Measurements from ENCODE around the gene NSUN4.
"Not testable (repeated sequence)": the region's sequence is repeated elsewhere in the genome, so short reads cannot be mapped to it uniquely, and the experiment has no call there.

Gene NSUN4

DNA sequence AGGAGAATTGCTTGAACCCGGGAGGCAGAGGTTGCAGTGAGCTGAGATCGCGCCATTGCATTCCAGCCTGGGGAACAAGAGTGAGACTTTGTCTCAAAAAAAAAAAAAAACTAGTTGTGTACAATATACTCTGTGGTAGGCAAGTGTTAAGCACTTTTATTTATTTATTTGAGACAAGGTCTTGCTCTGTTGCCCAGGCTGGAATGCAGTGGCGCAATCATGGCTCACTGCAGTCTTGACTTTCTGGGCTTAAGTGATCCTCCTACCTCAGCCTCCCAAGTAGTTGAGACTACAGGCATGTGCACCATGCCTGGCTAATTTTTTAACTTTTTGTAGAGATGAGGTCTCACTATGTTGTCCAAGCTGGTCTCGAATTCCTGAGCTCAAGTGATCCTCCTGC is 15.3 kb downstream of the NSUN4 start:
- H3K4me3 Mint-ChIP-seq; DNase-seq (ENCODE audit: low spot score in 2 of 2); H3K27ac Mint-ChIP-seq (ENCODE audit: low read depth); ATAC-seq (replicated peaks; ENCODE audit: extremely low read depth, poor library complexity, severe bottlenecking); H3K27me3 Mint-ChIP-seq; H3K4me1 Mint-ChIP-seq; H3K9me3 Mint-ChIP-seq: not testable (repeated sequence)
- H3K36me3 Mint-ChIP-seq (ENCODE audit: insufficient read depth), result peaks cover 55% of the 10 kb centered on the region

DNA sequence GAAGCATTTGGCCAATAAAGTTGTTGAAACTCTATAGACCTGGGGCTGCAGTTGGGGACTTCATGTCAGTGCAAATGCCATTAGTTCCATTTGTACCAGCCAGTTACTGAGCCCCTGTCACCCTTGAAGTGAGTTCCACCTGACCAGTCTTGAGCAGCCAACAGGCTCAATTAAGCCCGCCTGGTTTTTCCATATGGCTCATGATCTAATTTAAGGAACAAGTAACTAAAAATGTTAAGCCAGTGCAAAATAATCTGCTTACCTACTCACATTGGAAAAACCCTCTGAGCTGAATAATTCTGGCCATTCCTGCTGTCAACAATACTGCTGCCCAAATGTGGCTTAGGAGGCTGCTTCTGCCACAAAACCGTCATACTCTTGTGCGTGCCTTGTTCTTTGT is 21.6 kb downstream of the NSUN4 start:
- Mint-ChIP-seq H3K27ac (ENCODE audit: low read depth) (no peak overlapping the region), H3K36me3 (ENCODE audit: insufficient read depth) (peaks cover 41% of the 10 kb centered on the region), H3K4me3 (no peak overlapping the region), H3K9me3 (no peaks in the 10 kb centered on the region), H3K27me3 (no peaks in the 10 kb centered on the region), H3K4me1 (no peaks in the 10 kb centered on the region)
- DNase-seq (ENCODE audit: low spot score in 2 of 2) (no peak), ATAC-seq (replicated peaks; ENCODE audit: extremely low read depth, poor library complexity, severe bottlenecking) (no peak)

DNA sequence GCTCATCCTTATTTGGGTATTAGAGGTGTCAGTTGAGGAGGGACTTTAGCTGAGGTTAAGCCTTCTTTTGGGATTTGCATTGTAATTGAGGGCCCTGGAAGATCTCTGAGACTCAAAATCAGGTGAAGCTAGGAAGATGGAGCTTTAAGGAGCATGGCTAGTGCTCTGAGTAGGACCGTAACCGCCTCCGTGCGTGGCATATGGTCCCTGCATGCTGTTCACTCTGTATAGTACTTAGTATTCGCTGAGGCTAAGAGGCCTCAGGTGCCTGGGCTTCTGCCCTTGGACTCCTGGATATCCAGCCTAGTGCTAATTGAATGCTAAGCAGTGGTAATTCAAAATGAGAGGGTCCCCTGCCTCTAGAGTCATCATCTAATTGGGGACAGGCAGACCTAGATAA is 22.5 kb downstream of the NSUN4 start:
- Mint-ChIP-seq H3K27me3 (no peaks in the 10 kb centered on the region), H3K9me3 (no peaks in the 10 kb centered on the region), H3K27ac (ENCODE audit: low read depth) (no peak overlapping the region), H3K4me1 (no peaks in the 10 kb centered on the region), H3K4me3 (no peak overlapping the region), H3K36me3 (ENCODE audit: insufficient read depth) (peaks cover 36% of the 10 kb centered on the region)
- DNase-seq (ENCODE audit: low spot score in 2 of 2), result no peak
- ATAC-seq (replicated peaks; ENCODE audit: extremely low read depth, poor library complexity, severe bottlenecking), result no peak

DNA sequence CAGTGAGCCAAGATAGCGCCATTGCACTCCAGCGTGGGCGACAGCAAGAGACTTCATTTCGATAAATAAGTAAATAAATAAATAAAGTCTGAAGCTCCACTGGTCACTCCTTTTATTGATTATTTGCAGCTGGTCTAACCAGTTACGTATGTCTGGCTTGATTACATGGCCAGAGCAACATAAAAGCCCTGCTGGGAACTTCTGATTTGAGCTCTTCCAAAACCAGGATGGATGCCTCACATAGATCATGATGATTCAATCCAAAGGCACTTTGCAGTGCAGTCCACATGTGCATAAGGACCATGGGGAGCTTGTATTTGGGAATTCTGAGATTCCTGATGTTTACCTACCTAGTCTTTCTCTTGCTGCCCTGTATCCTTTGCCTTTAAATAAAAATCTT is 24.0 kb downstream of the NSUN4 start:
- ATAC-seq (replicated peaks; ENCODE audit: extremely low read depth, poor library complexity, severe bottlenecking) (no peak), DNase-seq (ENCODE audit: low spot score in 2 of 2) (no peak)
- no peaks in the 10 kb centered on the region for H3K9me3 Mint-ChIP-seq
- H3K36me3 Mint-ChIP-seq (ENCODE audit: insufficient read depth), result peaks cover 37% of the 10 kb centered on the region
- no peak overlapping the region for H3K27ac Mint-ChIP-seq (ENCODE audit: low read depth)
- no peaks in the 10 kb centered on the region for H3K27me3 Mint-ChIP-seq
- no peaks in the 10 kb centered on the region for H3K4me1 Mint-ChIP-seq
- H3K4me3 Mint-ChIP-seq, result no peak overlapping the region

DNA sequence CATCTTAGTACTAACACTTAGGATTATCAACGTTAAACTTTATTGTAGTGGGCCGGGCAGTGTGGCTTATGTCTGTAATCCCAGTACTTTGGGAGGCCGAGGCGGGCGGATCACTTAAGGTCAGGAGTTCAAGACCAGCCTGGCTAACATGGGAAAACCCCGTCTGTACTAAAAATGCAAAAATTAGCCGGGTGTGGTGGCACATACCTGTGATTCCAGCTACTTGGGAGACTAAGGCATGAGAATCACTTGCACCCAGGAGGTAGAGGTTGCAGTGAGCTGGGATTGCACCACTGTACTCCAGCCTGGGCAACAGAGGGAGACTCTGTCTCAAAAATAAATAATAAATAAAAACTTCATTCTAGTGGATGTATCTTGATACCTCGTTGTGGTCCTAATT is 25.2 kb downstream of the NSUN4 start:
- not testable (repeated sequence) for H3K9me3 Mint-ChIP-seq; H3K4me3 Mint-ChIP-seq; ATAC-seq (replicated peaks; ENCODE audit: extremely low read depth, poor library complexity, severe bottlenecking); DNase-seq (ENCODE audit: low spot score in 2 of 2); H3K27ac Mint-ChIP-seq (ENCODE audit: low read depth); H3K4me1 Mint-ChIP-seq; H3K27me3 Mint-ChIP-seq
- H3K36me3 Mint-ChIP-seq (ENCODE audit: insufficient read depth), result peaks cover 27% of the 10 kb centered on the region

DNA sequence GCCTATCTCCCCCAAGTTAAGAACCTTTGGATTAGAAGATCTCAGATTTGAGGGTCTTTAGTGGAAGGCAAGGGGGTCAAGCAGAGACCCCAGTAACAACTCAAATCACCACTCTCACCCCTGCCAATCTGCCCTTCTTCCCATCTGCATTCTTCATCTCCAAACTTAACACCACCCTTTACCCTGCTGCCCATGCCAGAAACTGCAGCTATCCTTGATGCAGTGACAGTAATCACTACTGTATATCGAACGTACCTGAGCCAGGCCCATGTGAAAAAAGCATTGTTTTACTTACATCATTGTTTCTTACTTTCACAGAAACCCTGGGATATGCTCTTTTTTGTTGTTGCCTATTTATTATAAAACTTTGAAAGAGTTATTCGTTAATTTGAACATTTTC is 26.5 kb downstream of the NSUN4 start:
- ATAC-seq (replicated peaks; ENCODE audit: extremely low read depth, poor library complexity, severe bottlenecking) (no peak), DNase-seq (ENCODE audit: low spot score in 2 of 2) (no peak)
- no peak overlapping the region for H3K4me3 Mint-ChIP-seq
- H3K9me3 Mint-ChIP-seq, result no peaks in the 10 kb centered on the region
- no peaks in the 10 kb centered on the region for H3K4me1 Mint-ChIP-seq
- H3K27ac Mint-ChIP-seq (ENCODE audit: low read depth), result no peak overlapping the region
- no peaks in the 10 kb centered on the region for H3K27me3 Mint-ChIP-seq
- peaks cover 22% of the 10 kb centered on the region for H3K36me3 Mint-ChIP-seq (ENCODE audit: insufficient read depth)

DNA sequence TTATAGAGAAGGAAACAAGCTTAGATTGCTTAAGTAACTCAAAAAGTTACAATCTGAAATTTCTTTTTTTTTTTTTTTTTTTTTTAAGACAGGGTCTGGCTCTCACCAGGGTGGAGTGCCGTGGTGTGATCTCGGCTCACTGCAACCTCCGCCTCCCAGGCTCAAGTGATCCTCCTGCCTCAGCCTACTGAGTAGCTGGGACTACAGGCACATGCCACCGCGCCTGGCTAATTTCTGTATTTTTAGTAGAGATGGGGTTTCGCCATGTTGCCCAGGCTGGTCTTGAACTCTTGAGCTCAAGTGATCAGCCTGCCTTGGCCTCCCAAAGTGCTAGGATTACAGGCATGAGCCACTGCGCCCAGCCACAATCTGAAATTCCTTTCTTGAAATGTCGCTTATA is 27.1 kb downstream of the NSUN4 start:
- not testable (repeated sequence) for H3K4me3 Mint-ChIP-seq; ATAC-seq (replicated peaks; ENCODE audit: extremely low read depth, poor library complexity, severe bottlenecking); H3K4me1 Mint-ChIP-seq; H3K27me3 Mint-ChIP-seq; H3K9me3 Mint-ChIP-seq; H3K27ac Mint-ChIP-seq (ENCODE audit: low read depth); DNase-seq (ENCODE audit: low spot score in 2 of 2)
- peaks cover 20% of the 10 kb centered on the region for H3K36me3 Mint-ChIP-seq (ENCODE audit: insufficient read depth)

DNA sequence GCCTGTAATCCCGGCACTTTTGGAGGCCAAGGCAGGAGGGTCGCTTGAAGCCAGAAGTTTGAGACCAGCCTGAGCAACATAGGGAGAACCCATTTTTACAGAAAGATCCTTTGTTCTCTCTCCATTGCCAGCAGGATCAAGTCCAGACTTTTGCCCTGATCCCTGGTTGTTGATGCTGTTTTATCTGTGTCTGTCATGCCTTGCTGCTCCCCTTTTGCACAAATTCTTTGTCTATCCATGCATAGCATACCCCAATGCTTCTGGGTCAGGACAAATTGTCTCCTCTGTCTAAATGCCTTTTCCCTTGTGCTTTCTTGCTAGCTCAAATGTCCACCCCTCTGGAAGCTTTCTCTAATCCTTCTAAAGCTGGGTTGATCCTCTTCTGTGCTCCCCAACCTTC is 28.2 kb downstream of the NSUN4 start:
- Mint-ChIP-seq H3K36me3 (ENCODE audit: insufficient read depth) (peaks cover 16% of the 10 kb centered on the region), H3K4me1 (no peaks in the 10 kb centered on the region), H3K4me3 (no peak overlapping the region), H3K27me3 (no peaks in the 10 kb centered on the region), H3K27ac (ENCODE audit: low read depth) (no peak overlapping the region), H3K9me3 (no peaks in the 10 kb centered on the region)
- ATAC-seq (replicated peaks; ENCODE audit: extremely low read depth, poor library complexity, severe bottlenecking) (no peak), DNase-seq (ENCODE audit: low spot score in 2 of 2) (no peak)

DNA sequence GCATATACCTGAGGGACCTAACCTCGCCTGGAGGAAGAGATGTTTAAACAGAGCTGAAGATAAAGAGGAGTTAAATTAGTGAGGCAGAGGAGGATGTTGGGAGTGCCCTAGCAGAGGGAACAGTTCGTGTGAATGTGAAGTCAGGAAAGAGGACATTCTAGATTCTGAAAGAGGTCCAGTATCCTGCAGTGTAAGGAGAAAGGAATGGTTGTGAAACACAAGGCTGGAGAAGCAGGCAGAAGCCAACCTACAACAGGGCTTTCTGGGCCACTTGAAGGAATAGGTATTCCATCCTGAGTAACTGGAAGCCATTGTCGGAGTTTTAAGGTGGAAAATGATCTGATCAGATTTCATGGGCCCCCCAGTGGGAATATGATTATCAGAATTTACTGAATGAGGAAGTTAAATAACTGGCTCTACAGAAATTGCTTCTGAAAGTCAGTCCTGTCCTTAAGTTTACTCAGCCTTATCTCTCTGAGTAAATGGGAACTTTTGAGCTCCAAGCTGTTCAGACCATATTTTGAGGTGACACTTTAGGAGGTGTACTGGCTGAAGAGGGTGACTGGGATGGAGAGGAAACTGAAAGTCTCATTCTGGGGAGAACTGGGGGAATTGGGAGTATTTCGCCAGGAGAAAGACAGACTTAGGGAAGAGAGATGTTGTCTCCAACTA is 29.1 kb downstream of the NSUN4 start:
- peaks cover 12% of the 10 kb centered on the region for H3K36me3 Mint-ChIP-seq (ENCODE audit: insufficient read depth)

DNA sequence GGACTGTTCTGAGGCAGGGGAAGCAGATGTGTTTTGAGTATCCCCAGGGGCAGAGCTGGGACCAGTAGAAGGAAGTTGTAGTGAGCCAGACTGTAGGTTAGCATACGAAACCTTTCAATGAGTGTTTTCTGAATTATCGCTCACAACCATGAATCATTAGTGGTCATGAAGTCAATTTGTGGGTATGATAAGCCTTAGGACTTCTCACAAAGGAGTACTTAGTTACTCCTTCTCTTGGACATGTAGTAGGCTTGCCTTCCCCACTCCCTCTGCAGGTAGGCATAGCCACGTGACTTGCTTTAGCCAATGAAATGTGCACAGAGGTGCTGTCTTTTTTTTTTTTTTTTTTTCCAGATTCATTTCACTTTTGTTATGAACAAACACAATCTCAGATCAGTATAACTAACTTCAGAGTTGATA is 29.6 kb downstream of the NSUN4 start:
- H3K4me3 Mint-ChIP-seq, result no peak overlapping the region
- H3K4me1 Mint-ChIP-seq, result no peaks in the 10 kb centered on the region
- ATAC-seq (replicated peaks; ENCODE audit: extremely low read depth, poor library complexity, severe bottlenecking), result no peak
- H3K27me3 Mint-ChIP-seq, result no peaks in the 10 kb centered on the region
- no peak overlapping the region for H3K27ac Mint-ChIP-seq (ENCODE audit: low read depth)
- no peaks in the 10 kb centered on the region for H3K9me3 Mint-ChIP-seq
- peaks cover 8% of the 10 kb centered on the region for H3K36me3 Mint-ChIP-seq (ENCODE audit: insufficient read depth)
- DNase-seq (ENCODE audit: low spot score in 2 of 2), result no peak

More for the DNA sequence above, 29.1 kb downstream of the NSUN4 start:
- DNase-seq (ENCODE audit: low spot score in 2 of 2), result no peak
- no peak overlapping the region for H3K27ac Mint-ChIP-seq (ENCODE audit: low read depth)
- no peaks in the 10 kb centered on the region for H3K9me3 Mint-ChIP-seq
- no peaks in the 10 kb centered on the region for H3K4me1 Mint-ChIP-seq
- H3K4me3 Mint-ChIP-seq, result no peak overlapping the region
- H3K27me3 Mint-ChIP-seq, result no peaks in the 10 kb centered on the region
- no peak for ATAC-seq (replicated peaks; ENCODE audit: extremely low read depth, poor library complexity, severe bottlenecking)

DNA sequence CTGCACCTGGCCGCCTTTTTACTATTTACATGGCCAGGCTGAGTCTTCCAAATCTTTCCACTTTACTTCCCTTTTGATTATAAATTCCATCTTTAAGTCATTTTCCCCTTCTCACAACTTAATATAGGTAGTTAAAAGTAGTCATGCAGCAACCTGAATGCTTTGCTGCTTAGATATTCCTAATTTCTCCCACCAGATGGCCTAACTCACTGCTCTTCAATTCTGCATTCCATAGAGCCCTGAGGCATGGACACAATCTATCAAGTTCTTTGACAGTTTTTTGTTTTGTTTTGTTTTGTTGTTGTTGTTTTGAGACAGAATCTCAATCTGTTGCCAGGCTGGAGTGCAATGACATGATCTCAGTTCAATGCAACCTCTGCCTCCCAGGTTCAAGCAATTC is 31.8 kb downstream of the NSUN4 start:
- Mint-ChIP-seq H3K4me3 (no peak overlapping the region), H3K4me1 (no peaks in the 10 kb centered on the region), H3K27ac (ENCODE audit: low read depth) (no peak overlapping the region), H3K27me3 (no peaks in the 10 kb centered on the region), H3K9me3 (no peaks in the 10 kb centered on the region), H3K36me3 (ENCODE audit: insufficient read depth) (peaks cover 6% of the 10 kb centered on the region)
- DNase-seq (ENCODE audit: low spot score in 2 of 2) (no peak), ATAC-seq (replicated peaks; ENCODE audit: extremely low read depth, poor library complexity, severe bottlenecking) (no peak)

DNA sequence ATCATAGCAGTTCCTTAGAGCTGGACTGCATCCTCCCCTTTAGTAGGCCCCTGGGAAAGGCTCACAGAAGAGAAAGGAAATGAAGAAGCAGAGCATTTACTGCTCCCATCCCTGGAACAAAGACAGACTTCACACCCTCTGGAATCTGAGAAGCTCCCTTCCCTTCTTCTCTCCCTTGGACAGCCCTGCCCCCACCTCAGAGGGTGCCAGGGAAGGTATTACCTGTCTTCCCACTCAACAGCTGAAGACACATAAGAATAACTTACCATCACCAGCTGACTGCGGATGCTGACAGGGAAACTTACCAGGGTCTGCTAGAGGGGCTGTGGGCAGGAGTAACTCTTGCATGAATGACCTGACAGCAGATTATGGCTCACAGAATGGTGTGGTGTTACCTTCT is 39.4 kb downstream of the NSUN4 start:
- Mint-ChIP-seq H3K27me3 (no peaks in the 10 kb centered on the region), H3K36me3 (ENCODE audit: insufficient read depth) (peaks cover 2% of the 10 kb centered on the region), H3K4me3 (no peak overlapping the region), H3K4me1 (no peaks in the 10 kb centered on the region), H3K9me3 (no peaks in the 10 kb centered on the region), H3K27ac (ENCODE audit: low read depth) (no peak overlapping the region)
- no peak for DNase-seq (ENCODE audit: low spot score in 2 of 2)
- no peak for ATAC-seq (replicated peaks; ENCODE audit: extremely low read depth, poor library complexity, severe bottlenecking)

DNA sequence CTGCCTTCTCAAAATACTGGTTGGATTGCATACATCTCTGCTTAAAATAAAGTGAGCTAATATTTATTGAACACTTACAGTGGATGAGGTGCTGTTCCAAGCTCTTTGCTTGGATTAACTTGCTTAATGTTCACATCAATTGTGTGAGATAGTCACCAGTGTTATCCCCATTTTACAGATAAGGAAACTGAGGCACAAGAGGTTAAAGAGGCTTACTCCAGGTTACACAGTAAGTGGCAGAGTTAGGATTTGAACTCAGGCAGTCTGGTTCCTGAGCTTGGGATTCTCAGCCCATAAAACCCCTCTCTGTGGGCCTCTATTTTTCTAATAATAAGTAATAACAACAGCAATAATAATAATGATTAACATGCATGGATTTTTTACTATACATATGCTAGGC is 39.9 kb downstream of the NSUN4 start:
- DNase-seq (ENCODE audit: low spot score in 2 of 2) (no peak), ATAC-seq (replicated peaks; ENCODE audit: extremely low read depth, poor library complexity, severe bottlenecking) (no peak)
- H3K27me3 Mint-ChIP-seq, result no peaks in the 10 kb centered on the region
- no peaks in the 10 kb centered on the region for H3K4me1 Mint-ChIP-seq
- peaks cover 2% of the 10 kb centered on the region for H3K36me3 Mint-ChIP-seq (ENCODE audit: insufficient read depth)
- H3K4me3 Mint-ChIP-seq, result no peak overlapping the region
- no peak overlapping the region for H3K27ac Mint-ChIP-seq (ENCODE audit: low read depth)
- no peaks in the 10 kb centered on the region for H3K9me3 Mint-ChIP-seq

DNA sequence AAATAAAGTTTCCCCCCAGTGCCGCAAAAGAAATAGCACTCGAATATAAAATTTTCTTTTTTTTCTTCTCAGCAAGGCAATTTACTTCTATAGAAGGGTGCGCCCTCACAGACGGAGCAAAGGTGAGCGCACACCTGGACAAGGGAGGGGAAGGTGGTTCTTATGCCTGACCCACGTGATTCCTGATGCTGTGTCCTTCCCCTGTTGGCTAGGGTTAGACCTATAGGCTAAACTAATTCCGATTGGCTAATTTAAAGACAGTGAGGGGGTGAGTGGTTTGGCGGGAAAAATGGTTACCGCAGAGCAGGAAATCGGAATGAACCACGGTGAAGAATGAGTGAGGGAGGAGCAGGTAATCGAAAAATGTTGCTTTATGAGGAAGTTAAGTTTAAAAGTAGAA is 52.9 kb downstream of the NSUN4 start:
- Mint-ChIP-seq H3K27ac (ENCODE audit: low read depth) (no peak overlapping the region), H3K4me3 (peak overlapping the region; percentile 50), H3K4me1 (peaks cover 5% of the 10 kb centered on the region), H3K27me3 (peaks cover 44% of the 10 kb centered on the region), H3K36me3 (ENCODE audit: insufficient read depth) (peaks cover 2% of the 10 kb centered on the region), H3K9me3 (peaks cover 13% of the 10 kb centered on the region)
- ATAC-seq (replicated peaks; ENCODE audit: extremely low read depth, poor library complexity, severe bottlenecking) (no peak), DNase-seq (ENCODE audit: low spot score in 2 of 2) (no peak)

All from central memory CD8-positive, alpha-beta T cell (primary cell).